Smooth muscle cell (in vitro differentiated cells): ENCODE results near the gene ARHGAP33. TPM values are rescaled to one million over a fixed set of nuclear protein-coding genes. Genes with fewer than 3 reads are reported as not detected.

Source experiments
- DNase-seq: peaks from one replicate; lab custom pipeline; 2025; ENCODE audit not compliant: unreplicated experiment; lab: John Stamatoyannopoulos, UW
- H2AFZ ChIP-seq: fragments of 200-600 bp; sonication (generic); 2 replicates; pipeline ENCODE4 v1.6.0; 2016; ENCODE audit warnings: antibody characterized with exemption, low read depth, mild to moderate bottlenecking
- H3F3A ChIP-seq: fragments of 200-600 bp; sonication (generic); 2 replicates; pipeline ENCODE4 v1.6.0; 2017; ENCODE audit warnings: antibody characterized with exemption, low read depth
- H3K27ac ChIP-seq: fragments of 200-600 bp; sonication (generic); 2 replicates; pipeline ENCODE4 v1.5.1; 2016; ENCODE audit warnings: low read depth, mild to moderate bottlenecking
- H3K27me3 ChIP-seq: fragments of 200-600 bp; sonication (generic); 2 replicates; pipeline ENCODE4 v1.6.1; 2016; ENCODE audit warnings: low read depth, mild to moderate bottlenecking
- H3K36me3 ChIP-seq: fragments of 200-600 bp; sonication (generic); 2 replicates; pipeline ENCODE4 v1.5.1; 2016; ENCODE audit warnings: low read depth
- H3K4me1 ChIP-seq: fragments of 200-600 bp; sonication (generic); 2 replicates; pipeline ENCODE4 v1.5.1; 2016; ENCODE audit warnings: low read depth
- H3K4me2 ChIP-seq: fragments of 200-600 bp; sonication (generic); 2 replicates; pipeline ENCODE4 v1.6.0; 2016; ENCODE audit warnings: mild to moderate bottlenecking
- H3K4me3 ChIP-seq: fragments of 200-600 bp; sonication (generic); 2 replicates; pipeline ENCODE4 v1.5.1; 2016; ENCODE audit warnings: mild to moderate bottlenecking
- H3K79me2 ChIP-seq: fragments of 200-600 bp; sonication (generic); 2 replicates; pipeline ENCODE4 v1.6.0; 2016; ENCODE audit warnings: low read depth, mild to moderate bottlenecking
- H3K9ac ChIP-seq: fragments of 200-600 bp; sonication (generic); 2 replicates; pipeline ENCODE4 v1.6.0; 2016; ENCODE audit warnings: low read depth
- H3K9me3 ChIP-seq: fragments of 200-600 bp; sonication (generic); replicated peaks from 2 replicates; pipeline ENCODE4 v1.5.1; 2016; ENCODE audit warnings: low read depth
- H4K20me1 ChIP-seq: fragments of 200-600 bp; sonication (generic); 2 replicates; pipeline ENCODE4 v1.6.0; 2016; ENCODE audit warnings: low read depth
- WGBS: methylation state at CpG from one replicate; pipeline ENCODE4 v1.1.7; 2016; ENCODE audit warnings: low lambda C conversion rate; 5-methylcytosine and 5-hydroxymethylcytosine counted together
- polyA plus RNA-seq: library from polyadenylated mRNA; unstranded; fragments of >200 nt; fragmentation: Nextera tagmentation; extraction: Ambion mirVana; gene quantifications from 2 replicates; pipeline ENCODE4 v1.2.1, GENCODE V29; 2016
- total RNA-seq: library from RNA; depleted of rRNA; stranded (reverse); fragments of >200 nt; gene quantifications from 2 replicates; pipeline ENCODE4 v1.2.3, GENCODE V29; 2014
- TF ChIP-seq, protein P1 (sequence below): fragments of 200-600 bp; sonication (generic); IDR thresholded peaks from 2 replicates; pipeline ENCODE4 v1.5.1; 2017; ENCODE audit warnings: borderline replicate concordance, mild to moderate bottlenecking, antibody characterized with exemption; ENCODE audit not compliant: insufficient read depth, poor library complexity, severe bottlenecking

ARHGAP33 gene
- total and polyA plus RNA-seq, 2 experiments from 2014 or later, result 5.3 to 5.7 TPM

DNA sequence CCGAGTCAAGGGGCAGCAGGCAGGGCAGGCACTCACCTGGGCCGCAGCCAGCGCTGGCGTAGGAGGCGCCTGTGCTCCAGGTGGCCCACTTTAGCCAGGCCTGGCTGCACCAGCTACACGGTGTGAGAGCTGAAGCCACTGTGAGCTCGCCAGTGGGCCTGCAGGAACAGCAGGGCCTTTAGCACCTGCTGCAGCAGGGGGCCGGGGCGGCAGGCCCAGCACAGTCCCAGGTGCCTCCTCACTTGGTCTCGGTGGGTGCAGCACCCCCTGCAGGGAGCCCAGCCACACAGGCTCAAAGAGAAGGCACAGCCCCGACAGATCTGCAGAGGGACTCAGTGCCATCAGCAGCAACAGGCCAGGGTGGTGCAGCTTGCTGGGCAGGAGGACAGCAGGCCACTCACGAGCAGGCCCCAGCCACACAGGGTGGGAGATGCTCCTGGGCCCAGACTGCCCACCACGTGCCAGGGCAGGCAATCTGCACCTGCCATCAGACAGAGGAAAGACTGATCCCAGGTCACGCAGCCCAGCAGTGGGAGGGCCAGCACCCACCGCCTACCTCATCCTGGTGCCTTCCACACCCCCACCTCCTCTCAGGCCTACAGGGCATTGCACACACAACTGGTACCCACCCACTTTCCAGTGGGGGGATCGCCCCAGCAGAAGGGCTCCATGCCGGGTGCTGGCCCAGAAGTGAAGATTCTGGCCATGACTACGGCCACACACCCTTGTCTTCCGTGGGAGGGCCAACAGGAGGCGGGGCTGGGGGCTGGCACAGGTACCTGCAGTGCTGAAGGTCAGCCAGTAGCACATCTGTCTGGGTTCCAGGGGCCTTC lies 15.8 kb downstream of the ARHGAP33 start:
- no peak overlapping the region for H3K4me2 ChIP-seq
- H3F3A ChIP-seq, result no peaks in the 10 kb centered on the region
- no peaks in the 10 kb centered on the region for H4K20me1 ChIP-seq
- no peak overlapping the region for H3K27ac ChIP-seq
- WGBS, result 78% methylated on average over 18 of the region's 20 CpGs
- H3K36me3 ChIP-seq, result no peaks in the 10 kb centered on the region
- peaks cover 3% of the 10 kb centered on the region for H3K27me3 ChIP-seq
- H2AFZ ChIP-seq, result no peak overlapping the region
- no peaks in the 10 kb centered on the region for H3K79me2 ChIP-seq
- H3K9ac ChIP-seq, result no peak overlapping the region
- TF ChIP-seq, protein P1, sequence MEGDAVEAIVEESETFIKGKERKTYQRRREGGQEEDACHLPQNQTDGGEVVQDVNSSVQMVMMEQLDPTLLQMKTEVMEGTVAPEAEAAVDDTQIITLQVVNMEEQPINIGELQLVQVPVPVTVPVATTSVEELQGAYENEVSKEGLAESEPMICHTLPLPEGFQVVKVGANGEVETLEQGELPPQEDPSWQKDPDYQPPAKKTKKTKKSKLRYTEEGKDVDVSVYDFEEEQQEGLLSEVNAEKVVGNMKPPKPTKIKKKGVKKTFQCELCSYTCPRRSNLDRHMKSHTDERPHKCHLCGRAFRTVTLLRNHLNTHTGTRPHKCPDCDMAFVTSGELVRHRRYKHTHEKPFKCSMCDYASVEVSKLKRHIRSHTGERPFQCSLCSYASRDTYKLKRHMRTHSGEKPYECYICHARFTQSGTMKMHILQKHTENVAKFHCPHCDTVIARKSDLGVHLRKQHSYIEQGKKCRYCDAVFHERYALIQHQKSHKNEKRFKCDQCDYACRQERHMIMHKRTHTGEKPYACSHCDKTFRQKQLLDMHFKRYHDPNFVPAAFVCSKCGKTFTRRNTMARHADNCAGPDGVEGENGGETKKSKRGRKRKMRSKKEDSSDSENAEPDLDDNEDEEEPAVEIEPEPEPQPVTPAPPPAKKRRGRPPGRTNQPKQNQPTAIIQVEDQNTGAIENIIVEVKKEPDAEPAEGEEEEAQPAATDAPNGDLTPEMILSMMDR, result no peak
- H3K9me3 ChIP-seq, result no peaks in the 10 kb centered on the region
- H3K4me1 ChIP-seq, result no peaks in the 10 kb centered on the region
- no peak overlapping the region for H3K4me3 ChIP-seq
- DNase-seq, result no peak

DNA sequence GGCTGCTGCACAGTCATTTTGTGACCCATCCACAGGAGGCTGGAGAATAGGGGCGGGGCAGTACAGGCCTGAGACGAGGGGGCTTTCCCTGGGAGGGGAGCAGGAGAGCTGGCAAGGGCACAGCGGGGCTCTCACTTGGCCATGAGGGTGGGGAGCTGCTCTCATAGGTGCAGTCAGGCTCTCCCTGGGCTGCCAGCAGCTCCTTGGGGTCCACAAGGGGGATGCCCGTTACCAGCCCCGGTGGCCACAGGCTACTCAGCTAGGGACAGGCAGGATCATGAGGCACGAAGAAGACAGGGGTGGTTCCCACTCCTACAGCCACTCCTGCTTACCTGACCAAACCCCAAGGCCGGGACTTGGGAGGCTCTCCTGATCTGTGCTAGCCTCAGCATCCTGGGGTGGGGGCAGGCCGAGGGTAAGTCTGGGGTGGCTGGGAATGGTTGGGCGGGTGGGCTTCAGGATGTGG lies 16.5 kb downstream of the ARHGAP33 start:
- Histone ChIP-seq H3K4me1 (no peaks in the 10 kb centered on the region), H3K9ac (no peak overlapping the region), H3F3A (no peaks in the 10 kb centered on the region), H4K20me1 (no peaks in the 10 kb centered on the region), H2AFZ (no peak overlapping the region), H3K27me3 (peaks cover 10% of the 10 kb centered on the region), H3K27ac (no peak overlapping the region), H3K9me3 (no peaks in the 10 kb centered on the region), H3K4me2 (no peak overlapping the region), H3K79me2 (no peaks in the 10 kb centered on the region), H3K4me3 (no peak overlapping the region), H3K36me3 (no peaks in the 10 kb centered on the region)
- TF ChIP-seq, protein P1, result no peak
- 96% methylated on average over 7 of the region's 9 CpGs for WGBS
- DNase-seq, result no peak

DNA sequence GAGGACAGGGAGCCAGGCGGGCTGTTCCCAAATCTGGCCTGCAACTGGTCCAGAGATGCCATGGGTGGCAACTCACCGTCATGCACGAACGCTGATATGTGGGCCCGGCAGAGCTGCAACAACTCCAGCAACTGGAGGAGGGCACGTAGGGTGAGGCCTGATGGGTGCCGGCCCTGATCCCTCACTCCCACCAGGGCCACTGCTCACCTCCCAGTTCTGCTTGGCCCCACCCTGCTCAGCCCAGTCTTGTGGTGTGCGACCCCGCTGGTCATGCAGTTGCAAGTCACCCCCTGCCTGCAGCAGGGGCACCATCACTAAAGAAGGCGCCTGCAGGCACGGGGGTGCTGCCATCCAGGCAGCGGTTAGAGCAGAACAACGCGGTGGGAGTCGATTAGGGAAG lies 16.9 kb downstream of the ARHGAP33 start:
- H3K4me2 ChIP-seq, result no peak overlapping the region
- no peaks in the 10 kb centered on the region for H3K4me1 ChIP-seq
- TF ChIP-seq, protein P1, result no peak
- H3K27ac ChIP-seq, result no peak overlapping the region
- peaks cover 14% of the 10 kb centered on the region for H3K27me3 ChIP-seq
- H3F3A ChIP-seq, result no peaks in the 10 kb centered on the region
- no peaks in the 10 kb centered on the region for H3K36me3 ChIP-seq
- no peaks in the 10 kb centered on the region for H3K79me2 ChIP-seq
- H3K4me3 ChIP-seq, result no peak overlapping the region
- no peak overlapping the region for H3K9ac ChIP-seq
- H3K9me3 ChIP-seq, result no peaks in the 10 kb centered on the region
- WGBS, result 91% methylated on average over 15 of the region's 15 CpGs
- H4K20me1 ChIP-seq, result no peaks in the 10 kb centered on the region
- DNase-seq, result no peak
- H2AFZ ChIP-seq, result no peak overlapping the region

DNA sequence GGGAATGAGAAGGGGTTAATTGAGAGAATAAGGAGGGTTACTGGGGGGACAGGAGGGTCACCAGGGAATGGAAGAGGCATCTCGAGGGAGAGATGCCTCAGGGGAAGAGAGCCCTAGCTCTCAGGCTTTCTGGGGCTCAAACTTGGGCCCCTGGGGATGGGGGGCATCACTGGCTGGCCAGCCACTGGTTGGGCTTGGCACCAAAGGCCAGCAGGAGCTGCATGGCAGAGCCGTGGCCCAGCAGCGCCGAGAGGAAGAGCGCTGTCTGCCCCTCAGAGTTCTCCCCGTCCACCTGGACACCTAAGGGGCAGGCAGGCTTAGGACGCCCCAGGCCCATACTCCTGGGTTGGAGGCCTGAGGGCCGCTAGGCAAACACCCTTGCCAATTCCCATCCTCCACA lies 17.5 kb downstream of the ARHGAP33 start:
- TF ChIP-seq, protein P1, result no peak
- H3K9ac ChIP-seq, result no peak overlapping the region
- H3K4me3 ChIP-seq, result no peak overlapping the region
- peaks cover 19% of the 10 kb centered on the region for H3K27me3 ChIP-seq
- no peaks in the 10 kb centered on the region for H3K79me2 ChIP-seq
- H3F3A ChIP-seq, result no peaks in the 10 kb centered on the region
- H3K9me3 ChIP-seq, result no peaks in the 10 kb centered on the region
- H3K4me1 ChIP-seq, result peaks cover 2% of the 10 kb centered on the region
- H4K20me1 ChIP-seq, result no peaks in the 10 kb centered on the region
- no peak overlapping the region for H3K27ac ChIP-seq
- no peaks in the 10 kb centered on the region for H3K36me3 ChIP-seq
- WGBS, result 91% methylated on average over 8 of the region's 8 CpGs
- H3K4me2 ChIP-seq, result no peak overlapping the region
- H2AFZ ChIP-seq, result no peak overlapping the region
- no peak for DNase-seq
